Endothelial cell of umbilical vein (primary cell): ENCODE measurements around the gene KRT86. TPM values are rescaled to one million over a fixed set of nuclear protein-coding genes. Genes with fewer than 3 reads are reported as not detected.

Experiments used
- BruUV-seq: library from RNA; stranded (reverse); fragments of 400-500 nt; replicated peaks from 2 replicates; lab custom pipeline; 2021; lab: Mats Ljungman, UMichigan
- CTCF ChIA-PET: fragments of 300-600, 350-600 bp; sonication (Branson Sonifier 250); formaldehyde crosslinking; loops from one replicate; lab custom pipeline; 2021; ENCODE audit warnings: antibody characterized with exemption, inconsistent platforms; lab: Charles Lee
- POLR2A ChIA-PET: fragments of 300-600, 350-600 bp; sonication (Branson Sonifier 250); formaldehyde crosslinking; loops from one replicate; lab custom pipeline; 2021; ENCODE audit warnings: antibody characterized with exemption, inconsistent platforms; lab: Charles Lee
- DNase-seq: peaks from one replicate; pipeline ENCODE4 v3.0.0-alpha.2; 2011; ENCODE audit warnings: low read depth, low spot score
- FAIRE-seq: peaks from 2 replicates; lab custom pipeline; 2011; peaks lifted over from hg19 to GRCh38; lab: Jason Lieb, UNC
- H2AFZ ChIP-seq: 2 replicates; pipeline ENCODE4 v1.6.0; 2012; ENCODE audit warnings: low read depth, low read length, control low read depth, inconsistent platforms
- H3K27ac ChIP-seq: 2 replicates; pipeline ENCODE4 v1.5.1; 2011; ENCODE audit warnings: low read depth, mild to moderate bottlenecking, control low read depth, low read length, moderate library complexity; ENCODE audit not compliant: insufficient read depth
- H3K27me3 ChIP-seq, 2 experiments: 2 replicates each; pipeline versions ENCODE4 v1.6.0 to v1.6.1; 2011; ENCODE audit warnings: low read length in 2 of 2, mixed read lengths in 1 of 2; ENCODE audit not compliant: control insufficient read depth in 2 of 2, insufficient read depth in 2 of 2
- H3K36me3 ChIP-seq, 2 experiments: 2 replicates in 1 of 2; 3 replicates in 1 of 2; pipeline ENCODE4 v1.5.1; 2011; ENCODE audit warnings: low read length in 2 of 2, mild to moderate bottlenecking in 1 of 2, moderate library complexity in 1 of 2; ENCODE audit not compliant: control insufficient read depth in 2 of 2, insufficient read depth in 2 of 2; ENCODE audit errors: extremely low read depth in 1 of 2
- H3K4me1 ChIP-seq: 3 replicates; pipeline ENCODE4 v1.5.1; 2011; ENCODE audit warnings: mild to moderate bottlenecking, low read length; ENCODE audit not compliant: control insufficient read depth, insufficient read depth; ENCODE audit errors: extremely low read depth
- H3K4me2 ChIP-seq: 2 replicates; pipeline ENCODE4 v1.6.1; 2011; ENCODE audit warnings: low read length, control low read depth, mixed read lengths; ENCODE audit not compliant: insufficient read depth
- H3K4me3 ChIP-seq, 3 experiments: fragments of 200-600 bp in 1 of 3; sonication (generic), shearing (Covaris generic) in 1 of 3; replicated peaks in 1 of 3; 2 replicates each; pipeline ENCODE4 v1.5.1; 2011 to 2016; ENCODE audit warnings: control low read depth in 3 of 3, low read length in 3 of 3, mild to moderate bottlenecking in 2 of 3, inconsistent platforms in 1 of 3, low read depth in 1 of 3, moderate library complexity in 1 of 3; ENCODE audit not compliant: insufficient read depth in 1 of 3
- H3K79me2 ChIP-seq: 2 replicates; pipeline ENCODE4 v1.6.0; 2012; ENCODE audit warnings: low read length, inconsistent platforms; ENCODE audit not compliant: control insufficient read depth, insufficient read depth
- H3K9ac ChIP-seq: replicated peaks from 2 replicates; pipeline ENCODE3; 2011; ENCODE audit warnings: low read length, control low read depth; ENCODE audit not compliant: insufficient read depth; ENCODE audit errors: extremely low read depth
- H3K9me1 ChIP-seq: replicated peaks from 3 replicates; pipeline ENCODE4 v1.6.0; 2011; ENCODE audit warnings: mild to moderate bottlenecking, low read length; ENCODE audit not compliant: control insufficient read depth, insufficient read depth; ENCODE audit errors: extremely low read depth
- H3K9me3 ChIP-seq: replicated peaks from 2 replicates; pipeline ENCODE4 v1.5.1; 2012; ENCODE audit warnings: low read length, inconsistent platforms; ENCODE audit not compliant: control insufficient read depth, insufficient read depth
- H4K20me1 ChIP-seq: replicated peaks from 2 replicates; pipeline ENCODE3; 2011; ENCODE audit warnings: mild to moderate bottlenecking, low read length; ENCODE audit not compliant: control insufficient read depth, insufficient read depth; ENCODE audit errors: extremely low read depth
- CTCF ChIP-seq, 2 donors: IDR thresholded peaks; 1 replicate in 1 of 2; 2 replicates in 1 of 2; pipeline ENCODE4 v1.5.1; 2011; ENCODE audit warnings: low read length in 2 of 2, mild to moderate bottlenecking in 2 of 2, moderate library complexity in 2 of 2, control low read depth in 1 of 2, inconsistent platforms in 1 of 2, low read depth in 1 of 2; ENCODE audit not compliant: insufficient read depth in 1 of 2; ENCODE audit errors: extremely low read depth in 1 of 2
- EZH2 ChIP-seq: IDR thresholded peaks from 2 replicates; pipeline ENCODE4 v1.6.1; 2012; ENCODE audit warnings: borderline replicate concordance, low read depth, mild to moderate bottlenecking, moderate library complexity, low read length, inconsistent platforms; ENCODE audit not compliant: severe bottlenecking
- FOS ChIP-seq: IDR thresholded peaks from 2 replicates; pipeline ENCODE4 v1.6.1; 2011; ENCODE audit warnings: mild to moderate bottlenecking, low read length, moderate library complexity, borderline replicate concordance; ENCODE audit not compliant: insufficient read depth
- GATA2 ChIP-seq: IDR thresholded peaks from 2 replicates; pipeline ENCODE4 v1.7.0; 2011; ENCODE audit warnings: low read depth, mild to moderate bottlenecking, moderate library complexity, mixed read lengths, low read length; ENCODE audit not compliant: insufficient read length, insufficient read depth
- JUN ChIP-seq: IDR thresholded peaks from 2 replicates; pipeline ENCODE4 v1.6.1; 2011; ENCODE audit warnings: borderline replicate concordance, low read depth; ENCODE audit not compliant: insufficient read length, insufficient read depth
- MAX ChIP-seq: IDR thresholded peaks from 2 replicates; pipeline ENCODE4 v1.6.1; 2011; ENCODE audit not compliant: insufficient read depth, insufficient read length
- MYC ChIP-seq: IDR thresholded peaks from one replicate; pipeline ENCODE4 v1.6.1; 2011; ENCODE audit warnings: mild to moderate bottlenecking, low read depth, low read length
- POLR2A ChIP-seq: IDR thresholded peaks from 2 replicates; pipeline ENCODE4 v1.6.1; 2012; ENCODE audit warnings: low read depth, mild to moderate bottlenecking, control low read depth, low read length
- POLR2AphosphoS5 ChIP-seq: IDR thresholded peaks from 2 replicates; pipeline ENCODE4 v1.6.1; 2012; ENCODE audit warnings: low read depth, mild to moderate bottlenecking, control low read depth, low read length, moderate library complexity; ENCODE audit not compliant: insufficient read depth
- dilution Hi-C: fragments of 300-500 bp; cut with MboI; formaldehyde crosslinking; loops from one replicate; pipeline ENCODE4 v1.15.0; 2019; ENCODE audit warnings: low sequenced_read_pairs; ENCODE audit not compliant: extremely low pct_ligation_motif_present
- intact Hi-C: fragments of 100-400 bp; cut with micrococcal nuclease; formaldehyde crosslinking; loops from one replicate; pipeline ENCODE4 v1.10.0; 2022
- polyA plus RNA-seq, 4 experiments: library from polyadenylated mRNA; depleted of rRNA in 3 of 4; stranded (reverse) in 3 of 4; unstranded in 1 of 4; fragments of >200 nt; gene quantifications; 2 replicates each; pipeline versions ENCODE4 v1.2.1 to v1.2.3, GENCODE V29; 2011 to 2012; ENCODE audit warnings: missing spikeins in 1 of 4
- total RNA-seq: library from RNA; stranded (reverse); gene quantifications from 2 replicates; pipeline ENCODE4 v1.2.3, GENCODE V29; 2021

The KRT86 gene
- total and polyA plus RNA-seq, 2 donors (not counting 3 experiments of a cell fraction or from before 2014, with no cell fraction given), result not detected

GRCh38 chr12:52238207-52238840 lies 36.1 kb upstream of the KRT86 start:
- Histone ChIP-seq H3K79me2 (peaks cover 2% of the 10 kb centered on the region), H3K4me2 (no peak overlapping the region), H4K20me1 (no peaks in the 10 kb centered on the region), H2AFZ (no peak overlapping the region), H3K9ac (no peak overlapping the region), H3K36me3 (peaks cover 0 to 5% of the 10 kb centered on the region in 2 experiments), H3K27me3 (no peaks in the 10 kb centered on the region), H3K4me1 (peaks cover 13% of the 10 kb centered on the region), H3K4me3 (no peak overlapping the region), H3K9me1 (no peaks in the 10 kb centered on the region), H3K27ac (no peak overlapping the region), H3K9me3 (no peaks in the 10 kb centered on the region)
- CTCF ChIA-PET, result interaction anchor here (0.9 to 2.8 kb wide), 6 partner anchors 14 to 82 kb away, joined by 3 to 10 read pairs (median 4); no protein-coding TSS in a partner anchor
- FAIRE-seq (no peak), DNase-seq (no peak)
- intact Hi-C loops (no loop called here), dilution Hi-C loops (no loop called here)
- POLR2A ChIA-PET, result no interaction called here
- TF ChIP-seq MAX, result no peak
- TF ChIP-seq POLR2A, result peak; percentile 44
- TF ChIP-seq MYC, result no peak
- no TSS peak for BruUV-seq

GRCh38 chr12:52238916-52239646 lies 35.4 kb upstream of the KRT86 start:
- no peak for FAIRE-seq
- DNase-seq, result no peak
- dilution Hi-C loops, result no loop called here
- Histone ChIP-seq H3K9me1 (no peaks in the 10 kb centered on the region), H3K27me3 (no peaks in the 10 kb centered on the region), H4K20me1 (no peaks in the 10 kb centered on the region), H2AFZ (no peak overlapping the region), H3K27ac (no peak overlapping the region), H3K4me3 (no peak overlapping the region), H3K4me2 (no peak overlapping the region), H3K9me3 (no peaks in the 10 kb centered on the region), H3K79me2 (peaks cover 2% of the 10 kb centered on the region), H3K4me1 (peaks cover 21% of the 10 kb centered on the region), H3K9ac (no peak overlapping the region), H3K36me3 (peaks cover 0 to 5% of the 10 kb centered on the region in 2 experiments)
- POLR2A ChIA-PET, result no interaction called here
- CTCF ChIA-PET, result interaction anchor here (0.7 to 2.8 kb wide), 5 partner anchors 17 to 82 kb away, joined by 3 to 10 read pairs (median 3); no protein-coding TSS in a partner anchor
- TF ChIP-seq MAX, result no peak
- no peak for TF ChIP-seq POLR2A
- TF ChIP-seq MYC, result no peak
- no peak for TF ChIP-seq POLR2AphosphoS5
- TF ChIP-seq EZH2, result no peak
- no peak for TF ChIP-seq FOS
- TF ChIP-seq CTCF (IDR thresholded peaks at IDR 0.05; ENCODE audit: extremely low read depth in 1 of 2, insufficient read depth in 1 of 2, low read depth in 1 of 2, low read length in 2 of 2), result no peak
- no peak for TF ChIP-seq GATA2
- no peak for TF ChIP-seq JUN
- no TSS peak for BruUV-seq
- intact Hi-C loops, result no loop called here
